ENCODE measurements around the gene GGCX. TPM values are rescaled to one million over a fixed set of nuclear protein-coding genes. Genes with fewer than 3 reads are reported as not detected.

Gene GGCX
- total and polyA plus RNA-seq, 5 donors: 17.9 to 35.8 (median 30.5) TPM

DNA sequence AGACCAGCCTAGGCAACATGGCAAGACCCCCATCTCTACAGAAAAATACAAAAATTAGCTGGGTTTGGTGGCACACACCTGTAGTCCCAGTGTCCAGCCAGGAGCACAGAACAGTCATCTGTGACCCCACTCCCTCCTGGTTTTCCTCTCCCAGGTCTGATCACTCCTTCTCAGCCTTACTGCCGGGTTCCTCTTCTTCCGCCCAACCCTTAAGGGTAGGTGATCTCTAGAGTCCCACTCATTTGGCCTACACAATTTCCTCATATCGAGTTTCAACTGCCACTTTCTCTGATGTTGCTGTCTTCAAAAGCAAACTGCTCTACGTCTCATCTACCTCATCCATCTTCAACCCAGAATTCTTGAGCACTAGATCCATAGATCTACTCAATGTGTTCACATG, 35.7 kb downstream of the GGCX start:
- Histone ChIP-seq H3K4me3 (ENCODE audit: low read length) (no peak overlapping the region), H3K4me1 (ENCODE audit: control insufficient read depth, insufficient read depth, low read length) (peaks cover 6% of the 10 kb centered on the region), H3K27ac (ENCODE audit: low read length) (no peak overlapping the region), H3K9me3 (ENCODE audit: control insufficient read depth, low read length) (no peaks in the 10 kb centered on the region), H3K27me3 (ENCODE audit: control insufficient read depth, insufficient read depth) (no peaks in the 10 kb centered on the region)
- 78% methylated on average over 4 of the region's 4 CpGs for WGBS
- intact Hi-C loops (cut with DNase I): no loop called here
- ATAC-seq: no peak
- no peak for DNase-seq

DNA sequence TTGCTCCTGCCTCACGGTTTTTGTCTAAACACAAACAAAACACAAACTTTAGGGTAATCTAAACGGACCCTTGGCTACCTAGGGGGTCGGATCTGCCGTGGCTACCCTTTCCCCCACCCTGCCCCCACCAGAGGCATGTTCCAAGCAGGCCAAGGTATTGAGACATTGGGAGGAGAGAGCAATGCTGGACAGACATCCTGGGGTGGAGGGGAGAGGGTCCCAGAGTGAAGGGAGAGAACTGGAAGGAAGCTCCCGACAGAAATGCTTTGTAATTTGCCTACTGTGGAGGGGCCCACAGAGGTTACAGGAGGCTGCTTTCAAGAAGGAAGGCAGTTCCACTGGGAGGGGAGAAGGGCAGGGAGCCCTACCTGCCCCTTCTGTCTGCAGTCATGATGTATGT, 36.3 kb downstream of the GGCX start:
- ATAC-seq (peak in 1 of 2 donors; percentile 28), DNase-seq (no peak)
- WGBS: 74% methylated on average over 5 of the region's 5 CpGs
- intact Hi-C loops (cut with DNase I): no loop called here
- Histone ChIP-seq H3K27ac (ENCODE audit: low read length) (no peak overlapping the region), H3K9me3 (ENCODE audit: control insufficient read depth, low read length) (no peaks in the 10 kb centered on the region), H3K4me3 (ENCODE audit: low read length) (no peak overlapping the region), H3K4me1 (ENCODE audit: control insufficient read depth, insufficient read depth, low read length) (peaks cover 6% of the 10 kb centered on the region), H3K27me3 (ENCODE audit: control insufficient read depth, insufficient read depth) (no peaks in the 10 kb centered on the region)

DNA sequence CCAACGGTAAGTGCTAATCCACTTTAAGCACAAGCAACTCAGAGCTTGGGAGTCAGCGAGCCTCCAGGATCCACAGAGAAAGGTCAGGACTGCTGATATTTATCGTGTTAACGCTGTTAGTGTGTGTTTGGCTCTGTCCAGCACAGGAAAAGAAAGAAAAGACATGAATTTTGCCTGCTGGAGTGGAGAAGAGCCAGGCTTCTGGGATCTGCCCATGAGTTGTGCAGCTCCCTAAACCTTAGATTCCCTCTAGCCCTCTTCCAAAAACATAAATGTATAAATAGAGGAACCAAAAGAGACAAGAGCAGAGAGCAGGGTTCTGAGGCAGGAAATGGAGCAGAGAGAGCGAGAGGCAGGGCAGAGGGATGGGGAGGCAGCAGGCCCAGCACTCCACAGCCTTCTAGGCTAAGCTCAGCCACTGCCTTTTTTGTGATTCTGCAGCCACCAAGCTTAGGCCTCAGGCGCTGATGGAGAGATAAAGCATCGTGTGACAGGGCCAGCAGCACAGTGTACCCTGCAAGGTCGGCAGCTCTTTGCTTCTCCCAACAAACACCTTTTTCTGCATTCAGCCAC, 36.9 kb downstream of the GGCX start:
- Histone ChIP-seq H3K9me3 (ENCODE audit: control insufficient read depth, low read length) (no peaks in the 10 kb centered on the region), H3K4me3 (ENCODE audit: low read length) (no peak overlapping the region), H3K27me3 (ENCODE audit: control insufficient read depth, insufficient read depth) (no peaks in the 10 kb centered on the region), H3K4me1 (ENCODE audit: control insufficient read depth, insufficient read depth, low read length) (peaks cover 6% of the 10 kb centered on the region), H3K27ac (ENCODE audit: low read length) (peak overlapping the region; percentile 70)
- ATAC-seq (peak; percentile 70 to 79), DNase-seq (peak in 1 of 3 donors; percentile 63)
- 16% methylated on average over 8 of the region's 8 CpGs for WGBS
- intact Hi-C loops (cut with DNase I): no loop called here

DNA sequence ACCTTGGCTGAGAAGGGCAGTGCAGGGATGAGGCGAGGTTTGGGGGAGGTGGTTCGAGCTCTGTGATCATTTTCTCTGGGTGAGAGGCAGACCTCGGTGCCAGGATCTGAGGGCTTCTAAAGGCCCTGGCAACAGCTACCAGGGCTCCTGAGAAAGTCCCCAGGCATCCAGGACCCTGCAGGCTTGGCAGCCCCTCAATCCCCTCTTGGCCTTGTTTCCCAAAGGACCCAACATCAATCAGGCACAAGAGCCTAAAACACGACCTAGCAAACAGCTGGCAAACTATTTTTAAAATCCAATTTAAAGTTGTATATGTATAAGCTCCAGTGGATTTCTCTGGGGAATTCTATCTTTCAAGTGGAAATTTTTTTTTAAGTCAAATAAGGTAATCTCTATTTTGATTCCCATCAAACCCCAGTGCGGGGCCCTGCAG, 37.4 kb downstream of the GGCX start:
- Histone ChIP-seq H3K4me1 (ENCODE audit: control insufficient read depth, insufficient read depth, low read length) (peaks cover 6% of the 10 kb centered on the region), H3K27ac (ENCODE audit: low read length) (peak overlapping the region; percentile 70), H3K27me3 (ENCODE audit: control insufficient read depth, insufficient read depth) (no peaks in the 10 kb centered on the region), H3K4me3 (ENCODE audit: low read length) (no peak overlapping the region), H3K9me3 (ENCODE audit: control insufficient read depth, low read length) (no peaks in the 10 kb centered on the region)
- ATAC-seq: no peak
- intact Hi-C loops (cut with DNase I): no loop called here
- DNase-seq: no peak
- WGBS: 51% methylated on average over 5 of the region's 5 CpGs

DNA sequence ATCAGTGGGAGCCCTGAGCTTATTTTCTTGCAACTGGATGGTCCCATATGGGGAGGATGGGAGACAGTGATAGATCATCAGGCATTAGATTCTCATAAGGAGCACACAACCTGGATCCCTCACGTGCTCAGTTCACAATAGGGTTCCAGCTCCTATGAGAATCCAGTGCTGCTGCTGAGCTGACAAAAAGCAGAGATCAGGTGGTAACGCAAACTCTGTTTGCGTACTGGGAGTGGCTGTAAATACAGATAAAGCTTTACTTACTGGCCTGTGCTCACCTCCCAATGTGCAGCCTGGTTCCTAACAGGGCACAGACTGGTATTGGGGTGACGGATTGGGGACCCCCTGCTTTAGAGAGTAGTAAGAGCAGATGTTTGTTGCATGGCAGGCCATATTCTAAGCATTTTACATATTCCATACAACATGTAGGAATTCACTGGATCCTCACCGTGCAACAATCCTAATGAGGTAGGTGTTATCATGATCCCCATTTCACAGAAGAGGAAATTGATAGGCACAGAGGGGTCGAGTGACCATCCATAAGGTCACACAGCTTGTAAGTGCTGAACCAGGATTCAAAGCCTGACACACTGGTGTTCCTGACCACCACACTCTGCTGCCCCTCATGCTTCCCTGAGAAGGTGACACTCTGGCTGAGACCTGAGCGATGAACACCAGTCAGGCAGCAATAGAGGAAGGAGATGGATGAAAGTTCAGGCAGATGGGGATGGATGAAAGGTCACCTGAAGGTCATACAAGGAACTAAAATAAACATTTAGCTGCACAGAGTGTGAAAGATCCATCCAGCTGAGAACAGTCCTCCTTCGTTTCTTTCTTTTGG, 38.0 kb downstream of the GGCX start:
- peak in 1 of 2 donors; percentile 21 for ATAC-seq
- 82% methylated on average over 8 of the region's 8 CpGs for WGBS
- Histone ChIP-seq H3K4me3 (ENCODE audit: low read length) (no peak overlapping the region), H3K27me3 (ENCODE audit: control insufficient read depth, insufficient read depth) (no peaks in the 10 kb centered on the region), H3K4me1 (ENCODE audit: control insufficient read depth, insufficient read depth, low read length) (peaks cover 6% of the 10 kb centered on the region), H3K9me3 (ENCODE audit: control insufficient read depth, low read length) (no peaks in the 10 kb centered on the region), H3K27ac (ENCODE audit: low read length) (no peak overlapping the region)
- no peak for DNase-seq
- intact Hi-C loops (cut with DNase I): no loop called here

DNA sequence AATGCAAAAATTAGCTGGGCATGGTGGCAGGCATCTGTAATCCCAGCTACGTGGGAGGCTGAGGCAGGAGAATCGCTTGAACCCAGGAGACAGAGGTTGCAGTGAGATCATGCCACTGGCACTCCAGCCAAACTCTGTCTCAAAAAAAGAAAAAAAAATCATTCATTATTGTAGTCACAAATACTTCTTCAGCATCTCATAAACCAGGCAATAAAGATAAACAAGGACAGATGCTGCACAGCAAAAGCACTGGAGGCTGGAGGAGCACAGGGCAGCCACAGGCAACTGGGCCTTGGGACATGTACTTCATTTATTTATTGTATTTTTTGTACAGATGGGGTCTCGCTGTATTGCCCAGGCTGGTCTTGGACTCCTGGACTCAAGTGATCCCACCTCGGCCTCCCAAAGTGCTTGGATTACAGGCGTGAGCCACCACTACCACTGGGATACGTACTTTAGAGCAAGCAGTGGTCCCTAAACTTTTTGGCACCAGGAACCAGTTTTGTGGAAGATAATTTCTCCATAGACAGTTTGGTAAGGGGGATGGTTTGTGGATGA, 39.1 kb downstream of the GGCX start:
- H3K27me3 ChIP-seq (ENCODE audit: control insufficient read depth, insufficient read depth): no peaks in the 10 kb centered on the region
- H3K4me1 ChIP-seq (ENCODE audit: control insufficient read depth, insufficient read depth, low read length): peaks cover 6% of the 10 kb centered on the region
- whole genome bisulfite sequencing: 91% methylated on average over 6 of the region's 6 CpGs
- intact Hi-C loops (cut with DNase I): no loop called here
- no peak overlapping the region for H3K27ac ChIP-seq (ENCODE audit: low read length)
- no peak for ATAC-seq
- no peak for DNase-seq
- no peak overlapping the region for H3K4me3 ChIP-seq (ENCODE audit: low read length)
- H3K9me3 ChIP-seq (ENCODE audit: control insufficient read depth, low read length): no peaks in the 10 kb centered on the region

DNA sequence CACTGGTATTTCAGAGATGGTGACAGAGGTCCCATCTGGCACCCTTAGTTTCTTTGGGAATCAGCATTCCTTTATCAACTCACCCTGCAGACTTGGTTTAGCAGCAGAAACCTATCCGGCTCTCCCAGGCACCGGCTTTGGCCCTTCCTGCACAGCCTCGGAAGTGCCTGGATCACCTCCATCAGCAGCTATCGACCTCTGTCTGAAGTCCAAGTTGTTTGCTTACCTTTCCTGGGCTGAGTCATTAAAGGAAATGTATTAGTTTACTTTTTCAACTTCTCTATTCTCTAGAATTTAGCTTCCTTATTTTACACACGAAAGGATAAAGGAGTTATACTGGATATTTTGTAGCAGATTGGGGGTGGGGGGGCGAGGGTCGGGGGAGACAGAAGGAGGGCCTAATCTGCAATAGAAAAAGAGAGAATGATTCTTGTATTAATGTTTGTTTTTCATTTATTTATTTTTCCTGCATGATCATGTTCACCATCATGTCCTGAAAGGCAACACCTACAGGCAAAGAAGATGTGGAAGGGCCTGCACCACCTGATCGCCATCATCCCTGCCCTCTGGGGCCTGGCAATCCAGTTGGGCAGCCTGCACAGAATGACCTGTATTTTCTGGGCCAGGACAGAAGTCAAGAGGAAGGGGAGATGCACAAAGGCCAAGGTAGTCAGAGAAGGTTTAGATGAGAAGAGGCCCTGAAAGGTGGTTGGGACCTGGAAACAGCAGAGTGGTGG, 44.5 kb downstream of the GGCX start:
- ATAC-seq (no peak), DNase-seq (no peak)
- intact Hi-C loops (cut with DNase I): no loop called here
- whole genome bisulfite sequencing: 68% methylated on average over 8 of the region's 8 CpGs
- no peak overlapping the region for H3K4me3 ChIP-seq (ENCODE audit: low read length)
- H3K27me3 ChIP-seq (ENCODE audit: control insufficient read depth, insufficient read depth): no peaks in the 10 kb centered on the region
- no peak overlapping the region for H3K27ac ChIP-seq (ENCODE audit: low read length)
- no peaks in the 10 kb centered on the region for H3K4me1 ChIP-seq (ENCODE audit: control insufficient read depth, insufficient read depth, low read length)
- H3K9me3 ChIP-seq (ENCODE audit: control insufficient read depth, low read length): no peaks in the 10 kb centered on the region

DNA sequence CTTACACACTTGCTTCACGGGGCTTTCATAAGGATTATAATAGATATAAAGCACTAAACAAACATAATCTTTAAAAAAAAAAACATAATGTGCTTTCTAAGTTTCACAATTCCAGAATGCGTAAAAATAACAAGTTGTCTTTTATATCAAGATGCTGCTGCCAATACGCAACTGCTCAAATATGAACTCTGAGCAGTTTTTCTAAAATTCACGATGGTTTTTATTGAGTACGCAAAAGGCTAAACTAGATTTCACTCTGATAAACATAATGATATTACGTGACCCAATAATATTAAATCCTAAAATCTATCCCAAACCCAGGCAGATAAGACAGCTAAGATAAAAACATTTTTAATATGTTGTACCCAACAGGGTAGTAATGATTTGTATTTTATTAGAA, 47.0 kb downstream of the GGCX start:
- H3K9me3 ChIP-seq (ENCODE audit: control insufficient read depth, low read length): no peaks in the 10 kb centered on the region
- ATAC-seq (no peak), DNase-seq (no peak)
- H3K4me3 ChIP-seq (ENCODE audit: low read length): no peak overlapping the region
- no peaks in the 10 kb centered on the region for H3K4me1 ChIP-seq (ENCODE audit: control insufficient read depth, insufficient read depth, low read length)
- intact Hi-C loops (cut with DNase I): no loop called here
- 78% methylated on average over 6 of the region's 6 CpGs for WGBS
- no peak overlapping the region for H3K27ac ChIP-seq (ENCODE audit: low read length)
- no peaks in the 10 kb centered on the region for H3K27me3 ChIP-seq (ENCODE audit: control insufficient read depth, insufficient read depth)

DNA sequence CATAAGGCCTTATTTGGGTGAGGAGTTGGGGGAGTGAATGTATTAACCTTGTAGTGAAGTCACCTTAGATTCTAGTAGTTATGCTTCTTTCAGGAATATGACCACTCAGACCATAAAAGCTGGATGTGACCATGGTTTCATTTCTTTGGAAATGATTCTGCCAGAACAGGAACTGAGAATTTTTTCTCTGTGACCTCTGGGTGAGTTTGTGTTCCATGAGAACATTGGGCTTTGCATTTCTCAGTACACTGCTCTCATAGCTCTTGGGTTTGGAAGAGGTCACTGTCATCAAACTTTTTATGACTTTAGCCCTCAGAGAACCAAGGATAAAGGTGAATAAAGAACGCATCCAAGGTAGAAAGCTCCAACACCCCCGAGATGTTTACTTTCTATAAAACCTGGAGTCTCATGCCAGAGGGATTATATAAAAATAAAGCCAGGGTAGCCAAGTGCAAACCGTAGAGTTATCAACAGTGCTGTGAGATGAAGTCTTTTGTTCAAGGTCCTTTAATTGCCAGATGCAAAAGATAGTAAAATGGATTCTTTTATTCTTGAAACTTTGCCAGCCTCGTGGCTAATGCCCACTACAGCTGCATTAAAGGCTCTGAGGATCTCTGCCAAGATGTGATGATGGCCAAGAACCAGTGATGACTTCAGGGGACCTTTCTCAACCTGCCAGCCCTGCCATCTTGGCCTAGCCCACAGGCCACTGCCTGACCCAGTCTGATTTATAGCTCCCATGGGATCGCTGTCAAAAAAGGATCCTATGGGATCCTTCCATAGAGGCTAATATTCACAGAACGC, 50.1 kb downstream of the GGCX start:
- Histone ChIP-seq H3K4me1 (ENCODE audit: control insufficient read depth, insufficient read depth, low read length) (no peaks in the 10 kb centered on the region), H3K9me3 (ENCODE audit: control insufficient read depth, low read length) (no peaks in the 10 kb centered on the region), H3K27me3 (ENCODE audit: control insufficient read depth, insufficient read depth) (no peaks in the 10 kb centered on the region), H3K4me3 (ENCODE audit: low read length) (no peak overlapping the region), H3K27ac (ENCODE audit: low read length) (no peak overlapping the region)
- intact Hi-C loops (cut with DNase I): no loop called here
- DNase-seq (no peak), ATAC-seq (no peak)
- WGBS: 71% methylated on average over 6 of the region's 6 CpGs

DNA sequence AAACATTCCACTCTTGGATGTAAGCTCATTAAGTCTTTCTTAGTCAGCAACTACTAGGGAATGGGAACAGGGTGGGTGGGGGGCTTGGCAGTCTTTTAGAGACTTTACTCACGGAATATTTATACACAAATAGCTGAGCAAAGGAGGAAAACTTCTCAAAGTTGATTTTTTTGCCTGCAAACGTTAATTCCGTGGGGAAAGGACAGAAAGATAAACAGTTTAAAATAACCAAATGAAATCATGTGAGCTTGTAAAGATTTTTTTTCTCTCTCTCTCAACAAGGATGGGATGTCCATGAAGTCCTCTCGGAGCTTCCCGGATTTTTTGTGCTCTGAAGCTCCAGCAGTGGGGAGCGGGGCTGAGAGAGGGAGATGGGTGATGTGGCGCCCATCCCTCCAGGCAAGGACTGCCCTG, 54.5 kb downstream of the GGCX start:
- no peak for DNase-seq
- no peak for ATAC-seq

More for the DNA sequence above, 54.5 kb downstream of the GGCX start:
- Histone ChIP-seq H3K27me3 (ENCODE audit: control insufficient read depth, insufficient read depth) (no peaks in the 10 kb centered on the region), H3K4me3 (ENCODE audit: low read length) (no peak overlapping the region), H3K27ac (ENCODE audit: low read length) (no peak overlapping the region), H3K4me1 (ENCODE audit: control insufficient read depth, insufficient read depth, low read length) (peaks cover 8% of the 10 kb centered on the region), H3K9me3 (ENCODE audit: control insufficient read depth, low read length) (no peaks in the 10 kb centered on the region)
- intact Hi-C loops (cut with DNase I): no loop called here
- WGBS: 60% methylated on average over 7 of the region's 7 CpGs

All from right cardiac atrium (tissue), 5 donors.